Left kidney (tissue), 2 donors: Measurements from ENCODE around the gene CEP70. TPM values are rescaled to one million over a fixed set of nuclear protein-coding genes. Genes with fewer than 3 reads are reported as not detected.

Experiments
- DNase-seq: peaks from one replicate; pipeline ENCODE4 v3.0.0-alpha.2; 2013
- polyA plus RNA-seq: library from polyadenylated mRNA; unstranded; fragments of 120-200 nt; gene quantifications from one replicate; pipeline ENCODE4 v1.2.1, GENCODE V29; 2013; ENCODE audit not compliant: insufficient read length

CEP70 gene
- polyA plus RNA-seq, 1 donor = 50.3 TPM

DNA sequence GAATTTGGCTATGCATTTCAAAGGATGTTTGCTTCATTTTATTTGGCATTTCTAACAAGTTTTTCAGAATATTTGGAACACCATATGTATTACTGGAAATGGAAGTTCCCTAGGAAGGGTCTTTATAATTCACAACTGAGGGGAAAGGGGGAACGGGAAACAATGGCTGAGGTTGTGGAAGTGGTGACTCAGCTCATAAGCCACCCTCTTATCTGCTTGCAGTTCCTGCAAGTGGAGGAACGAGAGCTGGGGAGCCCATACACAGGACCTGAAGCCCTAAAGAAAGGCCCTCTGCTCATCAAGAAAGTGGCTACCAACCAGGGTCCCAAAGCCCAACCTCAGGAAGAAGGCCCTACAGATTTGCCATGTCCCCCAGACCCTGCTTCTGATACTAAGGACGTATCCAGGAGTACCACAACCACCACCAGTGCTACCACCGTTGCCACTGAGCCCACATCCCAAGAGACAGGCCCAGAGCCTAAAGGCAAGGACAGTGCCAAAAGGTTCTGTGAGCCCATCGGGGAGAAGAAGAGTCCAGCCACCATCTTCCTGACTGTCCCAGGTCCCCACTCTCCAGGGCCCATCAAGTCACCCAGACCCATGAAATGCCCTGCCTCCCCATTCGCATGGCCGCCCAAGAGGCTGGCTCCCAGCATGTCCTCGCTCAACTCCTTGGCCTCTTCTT, 121.8 kb downstream of the CEP70 start:
- no peak for DNase-seq

DNA sequence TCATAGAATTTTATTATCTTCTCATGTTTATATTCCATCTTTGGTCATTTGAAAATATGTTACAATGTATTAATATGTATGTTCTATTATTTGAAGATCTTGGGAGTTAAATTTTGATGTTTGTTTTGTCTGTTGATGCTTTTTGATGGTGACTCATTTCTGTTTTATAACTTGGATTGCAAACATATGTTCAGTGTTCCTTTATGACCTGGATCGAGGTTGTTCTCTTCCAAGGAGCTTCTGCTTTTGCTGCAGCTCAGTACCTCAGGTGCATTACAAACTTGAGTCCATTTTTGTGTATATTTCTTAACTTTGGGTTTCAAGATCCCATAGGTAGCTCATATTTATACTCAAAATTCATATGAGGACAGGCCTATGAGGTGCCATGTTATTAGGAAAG, 122.6 kb downstream of the CEP70 start:
- DNase-seq = no peak

DNA sequence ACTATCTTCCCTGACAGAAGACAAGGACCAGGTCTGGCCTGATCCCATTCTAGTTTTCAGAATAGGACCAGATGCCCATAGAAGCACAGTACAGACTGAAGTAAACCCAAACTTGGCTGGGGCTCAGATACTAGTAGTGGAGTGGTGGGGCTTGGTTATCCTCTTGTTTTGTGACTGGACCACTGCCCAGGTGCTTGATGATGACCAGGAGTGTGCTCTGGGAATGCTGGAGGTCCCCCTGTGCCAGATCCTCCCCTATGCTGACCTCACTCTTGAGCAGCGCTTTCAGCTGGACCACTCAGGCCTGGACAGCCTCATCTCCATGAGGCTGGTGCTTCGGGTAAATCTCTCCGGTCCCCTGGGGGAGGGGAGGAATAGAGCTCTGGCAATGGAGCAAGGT, 123.4 kb downstream of the CEP70 start:
- no peak for DNase-seq

DNA sequence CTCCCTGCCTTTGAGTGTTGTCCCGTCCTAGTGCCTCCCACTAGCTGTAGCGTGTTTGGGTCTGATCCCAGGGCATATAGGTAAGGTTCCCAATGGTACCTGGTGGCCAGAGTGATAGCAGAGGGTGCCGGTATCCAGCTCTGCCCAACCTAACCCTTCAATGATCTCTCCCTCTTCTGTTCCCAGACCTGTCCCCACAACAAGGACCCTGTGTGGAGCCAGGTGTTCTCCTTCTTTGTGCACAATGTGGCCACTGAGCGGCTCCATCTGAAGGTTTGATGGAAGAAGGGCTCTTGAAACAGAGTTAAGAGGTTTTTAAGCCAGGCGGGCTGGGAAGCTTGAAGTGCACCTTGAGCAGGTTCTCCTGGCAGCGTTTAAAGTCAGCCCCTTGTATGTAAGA, 124.2 kb downstream of the CEP70 start:
- no peak for DNase-seq

DNA sequence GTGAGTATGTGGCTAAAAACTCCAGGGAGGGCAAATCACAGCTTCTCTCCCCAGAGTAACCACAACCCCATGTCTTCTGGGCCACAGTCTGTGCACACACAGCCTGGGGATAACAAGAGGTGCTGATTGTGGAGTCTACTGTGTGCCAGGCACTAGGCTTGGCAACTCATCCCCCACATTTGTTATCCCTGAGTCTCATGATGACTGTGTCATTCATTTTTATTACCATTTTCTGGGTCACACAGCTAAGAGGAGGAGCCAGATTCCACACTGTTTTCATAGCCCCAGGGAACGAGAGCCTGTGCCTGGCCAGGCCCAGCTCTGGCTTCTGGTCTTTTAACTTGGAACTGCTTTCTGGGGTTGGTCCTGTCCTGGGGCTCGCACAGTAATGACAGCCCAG, 125.2 kb downstream of the CEP70 start:
- DNase-seq = no peak

DNA sequence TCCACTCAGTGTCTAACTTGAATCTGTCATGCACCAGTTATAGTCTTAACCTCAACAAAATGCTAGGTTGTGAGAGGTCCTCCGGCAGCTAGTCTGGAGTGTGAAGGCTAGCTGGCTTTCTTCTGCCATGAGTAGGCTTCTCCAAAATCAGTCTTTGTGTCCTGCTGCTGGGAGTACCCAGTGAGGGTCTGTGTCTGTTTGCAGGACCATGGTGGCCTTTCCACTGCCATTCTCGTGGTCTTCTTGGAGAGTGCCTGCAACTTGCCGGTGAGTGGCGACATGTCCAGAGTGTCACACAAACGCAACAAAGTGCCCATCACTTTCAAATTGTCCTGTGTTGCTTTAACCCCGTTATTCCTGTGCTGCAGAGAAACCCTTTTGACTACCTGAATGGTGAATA, 125.6 kb downstream of the CEP70 start:
- DNase-seq = no peak

DNA sequence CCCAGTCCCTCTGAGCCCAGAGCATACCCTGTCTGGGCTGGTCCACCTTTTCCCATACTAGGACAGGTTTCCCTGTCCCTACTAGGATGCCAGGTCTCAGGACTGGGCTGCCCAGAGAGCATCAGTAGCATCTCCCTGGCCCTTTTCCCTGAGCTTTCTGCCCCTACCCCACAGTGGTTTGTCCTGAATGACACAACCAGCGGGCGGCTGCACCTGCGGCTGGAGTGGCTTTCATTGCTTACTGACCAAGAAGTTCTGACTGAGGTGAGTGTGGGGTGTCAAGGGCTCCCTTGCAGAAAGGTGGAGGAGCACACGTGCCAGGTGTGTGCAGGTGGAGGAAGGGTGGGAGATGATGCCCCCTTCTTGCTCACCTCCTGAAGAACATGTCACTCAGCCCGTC, 126.1 kb downstream of the CEP70 start:
- no peak for DNase-seq

DNA sequence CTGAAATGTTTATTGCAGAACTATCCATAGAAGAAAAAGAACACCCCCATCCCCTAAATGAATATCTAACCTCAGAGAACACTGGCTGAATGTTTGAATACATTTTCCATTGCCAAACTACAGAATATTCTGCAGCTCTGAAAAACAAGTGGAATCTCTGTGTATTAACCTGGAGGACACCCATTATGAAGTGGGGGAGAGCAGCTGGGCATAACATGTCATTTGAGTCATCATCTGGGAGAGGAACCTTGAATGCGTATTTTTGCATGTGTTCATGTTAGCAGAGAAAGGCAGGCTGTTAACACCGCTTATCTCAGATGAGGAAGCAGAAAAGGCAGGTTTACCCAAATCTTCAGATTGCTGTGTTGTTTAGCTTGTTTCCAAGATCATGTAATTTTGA, 128.1 kb downstream of the CEP70 start:
- no peak for DNase-seq

DNA sequence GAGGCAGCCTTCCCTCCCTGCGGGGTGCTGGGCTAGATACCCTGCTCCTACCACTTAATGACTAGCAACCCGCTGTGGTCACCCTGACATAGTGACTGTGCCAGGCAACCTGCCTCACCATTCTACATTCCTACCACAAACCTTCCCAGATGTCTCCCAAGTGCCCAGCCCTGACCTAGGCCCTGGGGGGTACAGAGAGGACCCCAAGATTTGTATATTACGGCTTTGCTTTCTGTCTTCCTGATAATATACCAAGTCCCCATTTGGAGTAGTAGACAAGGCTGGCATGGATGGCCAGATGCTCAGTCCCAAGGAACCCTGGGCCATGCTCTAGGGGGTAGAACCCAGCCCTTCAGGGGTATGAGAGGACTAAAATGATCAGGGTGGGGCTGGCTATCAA, 128.6 kb downstream of the CEP70 start:
- DNase-seq = no peak

DNA sequence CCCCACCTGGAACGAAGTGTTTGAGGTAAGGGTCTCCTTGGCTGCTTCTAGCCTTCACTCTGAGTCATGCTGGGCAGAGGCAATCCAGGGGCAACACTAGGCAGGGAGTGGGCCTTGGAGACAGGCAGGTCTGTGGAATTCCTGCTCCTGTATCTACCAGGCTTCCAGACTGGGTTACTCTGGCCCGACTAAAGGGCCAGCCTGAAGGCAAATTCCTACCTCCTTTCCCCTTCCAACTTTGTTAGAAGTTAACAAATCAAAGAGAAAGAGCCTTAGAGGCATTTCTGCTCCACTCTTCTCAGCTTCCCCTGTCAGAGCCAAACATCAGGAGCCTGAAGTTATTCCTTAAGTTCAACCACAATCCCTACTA, 129.6 kb downstream of the CEP70 start:
- DNase-seq = no peak

DNA sequence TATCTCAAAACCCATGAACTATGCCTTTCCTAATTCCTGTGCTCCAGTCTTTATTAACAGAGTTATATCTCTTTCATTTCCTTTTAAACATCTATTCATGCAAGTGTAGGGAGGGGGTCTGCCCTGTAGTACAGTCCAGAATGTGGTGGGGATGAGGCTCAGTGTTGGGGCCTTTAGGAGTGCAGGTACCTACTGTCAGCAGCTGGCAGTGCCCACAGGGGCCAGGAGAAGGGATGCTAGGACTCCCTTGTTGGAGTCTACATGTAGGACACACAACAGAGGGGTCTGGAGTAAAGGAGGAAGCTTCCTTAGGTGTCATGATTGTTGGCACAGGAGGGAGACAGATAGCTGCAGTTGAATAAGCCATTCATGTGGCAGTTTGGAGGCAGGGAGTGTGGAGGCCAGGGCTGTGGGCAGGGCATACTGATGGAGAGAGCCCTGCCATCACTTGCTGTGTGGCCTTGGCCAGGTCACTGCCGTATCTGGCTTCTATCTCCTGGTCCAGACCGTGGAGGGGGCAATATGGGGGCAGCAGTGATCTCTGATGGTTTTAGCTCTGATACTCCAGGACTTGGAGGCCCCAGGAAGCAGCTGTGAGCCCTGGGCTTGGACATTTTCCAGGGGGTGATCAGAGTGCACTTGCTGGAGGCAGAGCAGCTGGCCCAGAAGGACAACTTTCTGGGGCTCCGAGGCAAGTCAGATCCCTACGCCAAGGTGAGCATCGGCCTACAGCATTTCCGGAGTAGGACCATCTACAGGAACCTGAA, 130.2 kb downstream of the CEP70 start:
- DNase-seq = no peak

DNA sequence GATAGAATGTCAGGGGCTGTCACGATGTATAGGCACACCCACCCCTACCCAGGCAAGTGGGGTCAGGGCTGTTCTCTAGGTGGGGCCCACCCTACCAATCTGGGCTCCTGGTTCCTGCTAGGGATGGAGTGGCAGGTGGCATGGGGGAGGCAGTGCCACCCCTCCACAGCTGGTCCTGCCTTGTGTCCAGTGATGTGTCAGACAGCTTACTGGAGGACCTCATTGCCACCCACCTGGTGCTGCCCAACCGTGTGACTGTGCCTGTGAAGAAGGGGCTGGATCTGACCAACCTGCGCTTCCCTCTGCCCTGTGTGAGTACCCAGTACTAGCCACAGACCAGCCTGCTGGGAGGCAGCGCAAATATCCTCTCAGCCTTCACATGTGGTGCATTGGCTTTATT, 132.2 kb downstream of the CEP70 start:
- no peak for DNase-seq

DNA sequence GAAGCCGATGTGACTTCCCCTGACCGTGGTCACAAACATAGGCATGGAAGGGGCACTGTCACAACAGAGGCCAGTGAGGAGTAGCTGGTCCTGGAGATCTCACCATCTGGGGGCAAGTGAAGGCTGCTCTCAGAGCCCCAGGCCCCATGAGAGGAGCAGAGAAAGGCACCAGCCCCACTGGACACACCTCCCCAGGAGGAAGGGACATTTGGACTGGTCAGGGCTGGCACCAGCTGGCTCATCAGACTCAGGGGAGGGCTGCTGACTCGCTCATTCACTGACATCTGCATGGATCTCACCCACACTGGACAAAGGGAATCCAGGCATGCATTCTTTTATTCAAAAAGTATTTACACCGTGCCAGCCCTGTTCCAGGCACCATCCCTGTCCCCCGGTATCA, 132.8 kb downstream of the CEP70 start:
- DNase-seq = no peak

DNA sequence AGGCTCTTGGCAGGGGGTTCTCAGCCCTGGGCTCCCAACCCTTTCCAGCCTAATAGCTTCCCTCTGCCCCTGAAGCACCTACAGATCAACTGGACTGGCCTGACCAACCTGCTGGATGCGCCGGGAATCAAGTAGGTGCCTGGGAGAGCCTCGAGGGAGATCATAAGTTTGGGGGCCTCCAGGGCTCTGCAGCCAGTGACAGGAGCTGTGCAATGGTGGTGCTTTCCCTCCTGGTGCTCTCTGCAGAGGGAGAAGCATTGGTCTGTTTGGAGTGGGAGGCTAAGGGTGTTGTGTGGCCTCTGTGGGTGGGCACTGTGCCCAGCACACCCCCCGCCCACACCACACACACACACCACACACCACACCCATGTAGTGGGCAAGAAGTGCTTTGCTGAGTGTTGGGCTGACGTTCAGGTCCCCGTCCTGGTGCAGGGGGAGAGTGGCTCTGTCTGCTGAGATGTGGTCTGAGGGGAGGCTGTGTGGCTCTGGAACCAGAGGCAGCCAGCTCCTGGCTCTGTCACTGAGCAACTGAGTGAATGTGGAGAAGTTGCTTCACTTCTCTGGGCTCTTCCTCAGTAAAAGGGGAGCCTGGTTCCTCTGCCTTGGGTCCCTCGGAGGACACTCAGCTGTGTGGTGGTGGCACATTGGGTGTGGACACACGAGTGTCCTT, 133.4 kb downstream of the CEP70 start:
- DNase-seq = no peak

DNA sequence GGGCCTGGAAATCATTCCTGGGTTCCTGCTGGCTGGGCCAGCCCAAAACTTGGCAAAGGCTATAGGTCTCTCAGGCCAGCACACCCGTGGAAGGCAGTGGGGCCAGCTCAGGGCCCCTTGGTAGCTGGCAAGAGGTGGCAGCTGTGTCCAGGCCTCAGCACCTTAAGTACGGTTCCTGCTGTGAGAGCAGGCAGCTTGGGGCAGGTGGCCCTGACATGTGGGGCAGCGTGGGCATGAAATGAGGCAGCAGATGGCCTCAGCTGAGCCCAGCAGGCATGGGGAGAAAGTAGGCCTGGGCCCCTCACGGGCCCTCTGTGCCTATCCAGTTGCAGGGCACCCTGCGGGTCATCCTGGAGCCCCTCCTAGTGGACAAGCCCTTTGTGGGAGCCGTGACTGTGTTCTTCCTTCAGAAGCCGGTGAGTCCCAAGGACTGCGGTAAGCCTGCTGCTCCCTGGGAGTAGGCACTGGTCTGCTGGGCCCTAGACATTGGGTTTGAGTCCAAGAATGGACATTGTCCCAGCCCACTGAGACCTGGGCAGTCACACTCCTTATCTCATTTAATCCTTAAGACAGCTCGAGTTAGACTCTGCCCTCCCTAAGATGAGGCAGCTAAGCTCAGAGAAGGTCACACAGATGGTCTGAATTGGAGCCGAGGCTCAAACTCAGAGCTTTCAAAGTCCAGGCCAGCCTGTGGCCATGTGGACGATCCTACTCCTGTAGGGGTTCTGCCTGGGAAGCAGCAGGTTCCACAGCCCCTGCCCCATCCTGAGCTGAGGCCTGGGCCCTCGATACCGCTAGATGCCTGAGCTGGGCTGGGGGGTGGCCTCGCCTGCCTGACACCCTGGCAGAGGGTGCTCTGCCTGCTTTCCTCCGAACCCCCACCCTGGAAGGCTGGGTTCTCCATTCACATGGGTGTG, 134.2 kb downstream of the CEP70 start:
- DNase-seq = no peak

DNA sequence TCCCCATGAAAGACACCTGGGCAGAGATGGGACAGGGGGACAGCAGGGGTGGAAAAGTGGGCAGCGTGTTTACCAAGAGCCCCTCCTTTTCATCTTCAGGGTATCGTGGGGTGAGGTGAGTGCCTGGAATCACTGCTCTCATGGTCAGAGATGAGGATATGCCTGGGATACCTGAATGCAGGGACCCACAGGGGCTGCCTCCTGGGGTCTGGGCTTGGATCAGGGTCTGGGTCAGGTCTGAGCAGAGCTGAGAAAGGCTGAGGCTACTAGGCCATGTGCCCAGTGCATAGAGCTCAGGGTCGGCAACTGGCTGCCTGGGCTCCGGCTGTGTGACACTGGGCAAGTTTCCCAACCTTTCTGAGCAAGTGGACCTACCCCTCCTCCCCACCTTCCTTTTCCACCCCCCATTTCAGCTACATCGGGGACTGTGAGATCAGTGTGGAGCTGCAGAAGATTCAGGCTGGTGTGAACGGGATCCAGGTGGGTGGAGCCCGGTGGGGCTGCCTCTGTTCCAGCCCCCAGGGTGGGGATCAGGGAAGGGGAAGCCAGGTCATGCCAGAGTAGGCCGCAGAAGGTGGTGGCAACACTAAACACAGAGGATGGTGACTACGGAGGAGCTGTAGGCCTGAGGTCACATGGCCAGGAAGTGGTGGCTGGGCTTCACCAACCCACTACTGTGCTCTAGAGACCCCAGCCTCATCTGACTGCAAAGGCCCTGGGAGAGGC, 135.1 kb downstream of the CEP70 start:
- no peak for DNase-seq

DNA sequence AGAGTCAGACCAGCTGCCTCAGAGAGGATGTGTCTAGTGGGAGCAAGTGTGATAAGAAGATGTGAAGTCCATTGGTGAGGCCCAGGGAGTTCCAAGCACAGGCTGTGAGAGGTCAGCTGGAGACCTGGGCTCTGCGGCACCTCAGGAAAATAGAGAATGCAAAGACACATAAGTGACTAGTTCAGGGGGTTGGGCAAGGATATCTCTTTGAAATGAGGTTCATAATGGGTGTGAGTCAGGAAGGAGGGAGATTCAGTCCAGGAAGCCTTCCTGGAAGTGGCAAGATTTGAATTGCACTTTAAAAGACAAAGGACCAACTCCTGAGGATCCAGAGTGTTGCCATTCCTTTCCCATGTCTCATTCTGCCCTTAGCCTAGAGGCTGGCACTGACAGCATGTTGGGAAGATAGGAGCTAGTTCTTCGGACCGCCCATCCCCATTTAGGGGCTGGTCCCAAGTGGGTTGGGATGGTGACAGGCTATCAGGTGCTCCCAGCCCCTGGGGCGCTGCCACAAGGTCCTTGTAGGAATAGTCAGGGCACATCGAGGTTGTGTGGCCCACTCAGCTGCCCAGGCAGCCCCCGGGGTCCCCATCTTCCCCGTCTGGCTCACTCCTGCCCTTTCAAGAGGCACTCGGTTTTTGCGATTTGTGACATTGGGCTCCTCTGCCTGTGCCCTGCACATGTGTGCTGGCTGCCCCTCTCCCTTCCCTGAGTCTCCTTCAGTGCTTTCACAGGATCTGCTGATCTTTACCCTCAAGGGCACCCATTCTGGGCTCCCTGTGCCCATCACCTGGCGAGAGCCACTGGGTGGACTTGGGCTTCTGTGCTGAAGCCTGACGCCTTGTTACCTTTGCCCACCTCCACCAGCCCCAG, 136.0 kb downstream of the CEP70 start:
- DNase-seq = no peak

DNA sequence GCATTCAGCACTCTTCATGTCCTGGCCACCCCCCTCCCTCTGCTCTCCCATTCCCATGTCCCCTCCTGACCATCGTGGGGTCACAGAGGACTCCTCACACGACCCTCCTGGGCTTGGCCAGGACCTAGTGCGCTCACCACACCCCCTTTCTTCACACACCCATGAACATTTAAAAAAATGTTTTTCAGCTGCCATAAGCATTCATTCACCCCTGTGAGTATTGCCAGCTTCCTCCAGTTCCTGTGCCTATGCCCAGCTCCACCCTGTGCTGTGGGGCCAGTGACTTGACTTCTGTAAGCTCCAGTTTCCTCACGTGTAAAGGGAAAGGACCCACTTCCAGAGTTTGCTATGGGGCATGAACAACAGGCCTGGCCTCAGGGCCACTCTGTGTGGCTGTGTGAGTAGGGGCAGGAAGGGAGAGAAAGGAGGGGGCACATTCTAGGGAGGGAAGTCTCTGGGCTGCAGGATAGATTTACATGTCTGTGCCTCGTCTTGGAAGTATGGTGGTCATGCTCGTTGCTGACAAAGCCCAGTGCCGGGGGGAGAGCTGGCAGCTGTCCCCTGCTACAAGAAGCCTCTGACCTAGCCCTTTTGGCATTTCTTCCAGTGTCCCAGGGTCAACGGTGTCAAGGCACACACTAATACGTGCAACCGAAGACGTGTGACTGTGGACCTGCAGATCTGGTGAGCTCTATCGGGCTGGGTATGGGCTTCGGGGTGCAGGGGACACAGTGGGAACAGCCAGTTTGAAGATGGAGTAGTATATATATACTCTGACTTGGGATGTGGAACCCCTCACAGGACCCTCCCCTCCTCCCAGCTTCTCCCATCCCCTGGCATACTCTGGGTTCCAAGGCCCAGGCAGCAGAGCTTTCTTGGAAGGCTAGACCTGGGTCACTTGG, 136.8 kb downstream of the CEP70 start:
- no peak for DNase-seq
